GM21360 (cell line): ENCODE data around the gene UGT2B28.
"Not testable (repeated sequence)": the region's sequence is repeated elsewhere in the genome, so short reads cannot be mapped to it uniquely, and the experiment has no call there.

Experiments
- ATAC-seq: cut with Tn5 transposase; IDR thresholded peaks from one replicate; pipeline ENCODE4 v1.9.1; 2021; ENCODE audit warnings: mild to moderate bottlenecking, moderate library complexity; ENCODE audit not compliant: unreplicated experiment

UGT2B28 gene

GRCh38 chr4:69280081-69280480, at the start of gene UGT2B28:
Gene UGT2B28 (plus strand): TSS chr4:69280475. CDS start chr4:69280501, 26 bp downstream.
- not testable (repeated sequence) for ATAC-seq

- no peak for ATAC-seq
Observed at GRCh38 chr4:69239092-69239491, 41.2 kb upstream of the UGT2B28 start.

- no peak for ATAC-seq
Observed at GRCh38 chr4:69239557-69240168, 40.6 kb upstream of the UGT2B28 start.

- ATAC-seq = not testable (repeated sequence)
Observed at GRCh38 chr4:69240787-69241186, 39.5 kb upstream of the UGT2B28 start.

- ATAC-seq = not testable (repeated sequence)
Observed at GRCh38 chr4:69241746-69242145, 38.5 kb upstream of the UGT2B28 start.

GRCh38 chr4:69242562-69243240, 37.6 kb upstream of the UGT2B28 start:
- ATAC-seq = not testable (repeated sequence)

- ATAC-seq = not testable (repeated sequence)
Observed at GRCh38 chr4:69250884-69251283, 29.4 kb upstream of the UGT2B28 start.

- ATAC-seq = not testable (repeated sequence)
Observed at GRCh38 chr4:69253147-69253772, 27.0 kb upstream of the UGT2B28 start.

- not testable (repeated sequence) for ATAC-seq
Observed at GRCh38 chr4:69268612-69269011, 11.7 kb upstream of the UGT2B28 start.

GRCh38 chr4:69296356-69296755, 16.1 kb downstream of the UGT2B28 start:
- ATAC-seq = not testable (repeated sequence)

- ATAC-seq = not testable (repeated sequence)
Observed at GRCh38 chr4:69308426-69309033, 28.3 kb downstream of the UGT2B28 start.

GRCh38 chr4:69309549-69310076, 29.3 kb downstream of the UGT2B28 start:
- not testable (repeated sequence) for ATAC-seq

GRCh38 chr4:69310262-69310661, 30.0 kb downstream of the UGT2B28 start:
- ATAC-seq = not testable (repeated sequence)

- ATAC-seq = peak; percentile 57
Observed at GRCh38 chr4:69317669-69318298, 37.5 kb downstream of the UGT2B28 start.

GRCh38 chr4:69321153-69321729, 41.0 kb downstream of the UGT2B28 start:
- ATAC-seq = no peak

GRCh38 chr4:69322055-69322454, 41.8 kb downstream of the UGT2B28 start:
- ATAC-seq = no peak

- no peak for ATAC-seq
Observed at GRCh38 chr4:69323284-69323683, 43.0 kb downstream of the UGT2B28 start.

- no peak for ATAC-seq
Observed at GRCh38 chr4:69330345-69331047, 50.2 kb downstream of the UGT2B28 start.

- ATAC-seq = not testable (repeated sequence)
Observed at GRCh38 chr4:69331304-69331703, 51.0 kb downstream of the UGT2B28 start.

GRCh38 chr4:69335485-69335884, 55.2 kb downstream of the UGT2B28 start:
- not testable (repeated sequence) for ATAC-seq
